Left cardiac atrium (tissue), 4 donors: ENCODE measurements around the gene GSDMA. TPM values are rescaled to one million over a fixed set of nuclear protein-coding genes. Genes with fewer than 3 reads are reported as not detected.
A peak's percentile ranks its signal among the peaks of the same experiment; 100 is the strongest.
"Not testable (repeated sequence)": the region's sequence is repeated elsewhere in the genome, so short reads cannot be mapped to it uniquely, and the experiment has no call there.

Source experiments
- ATAC-seq, 2 donors: fragments of 200-7000 bp; cut with Tn5 transposase; one replicate each; pipeline ENCODE4 v1.9.1; 2020; ENCODE audit warnings: mild to moderate bottlenecking in 2 of 2, moderate library complexity in 2 of 2
- DNase-seq: peaks from one replicate; pipeline ENCODE4 v3.0.0-alpha.2; 2020
- intact Hi-C, 2 donors: fragments of 100-400 bp; cut with DNase I; formaldehyde crosslinking; loops; one replicate each; pipeline versions ENCODE4 v1.14.1 to v1.15.1; 2022 to 2023
- total RNA-seq, 2 donors: library from RNA; stranded (reverse); fragmentation: NEBNext Ultra II Directional; extraction: Animal tissue kit (Norgen Biotek cat#: 25700); gene quantifications; one replicate each; pipeline ENCODE4 v1.2.1, GENCODE V29; 2021
- donor health status: DM: no; HTN: yes; CAD: no.
- donor health status: DM: no; HTN: yes; CAD: no; lungs with severe emphysema.
- donor health status: DM: yes; HTN: yes; CAD: no.
- donor health status: Dilated cardiomyopathy.

Gene GSDMA
- total RNA-seq, 2 donors from 2014 or later = 1.3 TPM

GRCh38 chr17:39928858-39929645, 33.8 kb upstream of the GSDMA start:
- ATAC-seq = peak; percentile 28 to 61
- intact Hi-C loops = no loop called here

DNA sequence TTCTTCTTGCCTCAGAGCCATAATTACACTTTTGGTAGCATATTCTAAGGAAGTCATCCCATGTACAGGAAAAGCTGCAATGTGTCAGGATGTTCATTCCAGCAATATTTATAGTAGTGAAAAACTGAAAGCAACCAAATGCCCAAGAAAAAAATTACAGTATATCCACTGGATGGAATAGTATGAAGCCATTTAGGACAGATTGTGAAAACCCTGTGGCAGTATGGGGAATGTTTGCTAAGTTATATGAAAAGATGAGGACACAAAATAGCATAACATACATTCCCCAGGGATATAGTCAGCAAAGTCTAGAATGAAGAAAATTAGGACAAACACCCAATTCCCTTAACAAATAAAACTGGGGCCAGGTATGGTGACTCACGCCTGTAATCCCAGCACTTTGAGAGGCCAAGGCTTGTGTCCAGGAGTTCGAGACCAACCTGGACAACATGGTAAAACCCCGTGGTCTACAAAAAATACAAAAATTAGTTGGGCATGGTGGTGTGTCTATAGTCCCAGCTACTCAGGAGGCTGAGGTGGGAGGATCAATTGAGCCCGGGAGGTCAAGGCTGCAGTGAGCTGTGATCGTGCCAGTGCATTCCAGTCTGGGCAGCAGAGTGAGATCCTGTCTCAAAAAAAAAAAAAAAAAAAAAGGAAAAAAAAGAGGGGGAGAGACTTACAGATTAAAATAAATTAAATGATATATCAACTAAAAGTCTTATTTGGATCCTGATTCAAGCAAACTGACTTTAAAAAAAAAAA, 33.0 kb upstream of the GSDMA start:
- ATAC-seq = no peak
- intact Hi-C loops = no loop called here
- no peak for DNase-seq

More at GRCh38 chr17:39928858-39929645, 33.8 kb upstream of the GSDMA start:
- no peak for DNase-seq

DNA sequence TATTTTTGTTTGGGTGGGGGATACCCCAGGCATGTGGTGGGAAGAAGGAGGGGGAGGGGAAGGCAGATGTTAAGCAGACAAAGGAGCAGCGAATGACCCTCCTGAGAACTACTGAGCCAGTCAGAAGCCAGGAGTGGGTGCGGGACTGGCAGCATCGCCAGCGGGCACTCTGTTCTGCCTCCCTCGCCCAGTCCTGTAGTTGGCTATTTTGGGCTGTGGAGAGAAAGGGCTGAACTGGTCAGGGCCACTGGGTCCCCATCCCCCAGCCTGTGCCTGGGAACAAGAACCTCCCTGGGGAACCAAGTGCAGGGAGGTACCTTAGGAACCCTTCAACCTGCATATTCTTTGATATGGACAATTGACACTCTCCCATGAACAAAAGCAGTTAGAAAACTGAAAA, 28.9 kb upstream of the GSDMA start:
- intact Hi-C loops = no loop called here
- ATAC-seq = peak; percentile 58 to 70
- no peak for DNase-seq

GRCh38 chr17:39934324-39934723, 28.5 kb upstream of the GSDMA start:
- ATAC-seq = no peak
- DNase-seq = no peak
- intact Hi-C loops = no loop called here

DNA sequence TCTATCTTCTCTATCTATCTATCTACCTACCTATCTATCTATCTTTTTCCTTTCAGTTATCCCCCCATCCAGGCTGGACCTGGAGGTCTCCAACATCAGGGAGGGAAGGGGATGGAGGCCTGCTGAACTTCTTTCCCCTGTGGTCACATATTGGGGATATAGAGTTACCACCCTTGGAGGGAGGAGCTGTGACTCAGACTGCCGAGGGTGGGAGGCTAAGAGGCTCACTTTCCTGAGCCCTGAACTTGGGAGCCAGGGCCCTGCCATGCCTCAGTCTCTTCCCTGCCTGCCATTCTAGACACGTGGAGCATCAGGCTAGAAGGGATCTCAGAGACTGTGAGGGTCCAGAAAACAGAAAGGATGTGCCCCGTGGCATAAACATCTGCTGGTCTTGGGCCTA, 26.9 kb upstream of the GSDMA start:
- DNase-seq = no peak
- peak in 1 of 2 donors; percentile 10 for ATAC-seq
- intact Hi-C loops = no loop called here

DNA sequence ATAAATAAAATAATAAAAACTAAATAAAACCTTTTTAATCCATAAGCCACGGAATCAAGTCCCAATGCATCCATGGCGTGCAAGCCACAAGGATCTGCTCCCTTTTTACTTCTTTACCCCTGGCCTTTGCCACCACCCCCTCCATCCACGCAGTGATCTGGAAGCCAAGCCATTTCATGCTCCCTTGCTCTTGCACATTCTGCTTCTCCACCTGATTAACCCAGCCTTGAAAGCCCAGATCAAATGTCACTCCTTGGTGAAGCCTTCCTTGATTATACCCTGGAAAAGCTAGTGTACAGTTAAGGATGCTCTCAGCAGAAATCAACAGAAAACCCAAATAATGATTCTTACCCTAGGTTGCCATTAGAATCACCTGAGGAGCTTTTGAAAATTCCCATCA, 25.4 kb upstream of the GSDMA start:
- DNase-seq (no peak), ATAC-seq (no peak)

GRCh38 chr17:39938140-39938869, 24.5 kb upstream of the GSDMA start:
- intact Hi-C loops = no loop called here
- ATAC-seq (no peak), DNase-seq (no peak)

More for the DNA sequence above, 25.4 kb upstream of the GSDMA start:
- intact Hi-C loops = no loop called here

GRCh38 chr17:39939106-39939505, 23.7 kb upstream of the GSDMA start:
- DNase-seq (no peak), ATAC-seq (no peak)
- intact Hi-C loops = no loop called here

DNA sequence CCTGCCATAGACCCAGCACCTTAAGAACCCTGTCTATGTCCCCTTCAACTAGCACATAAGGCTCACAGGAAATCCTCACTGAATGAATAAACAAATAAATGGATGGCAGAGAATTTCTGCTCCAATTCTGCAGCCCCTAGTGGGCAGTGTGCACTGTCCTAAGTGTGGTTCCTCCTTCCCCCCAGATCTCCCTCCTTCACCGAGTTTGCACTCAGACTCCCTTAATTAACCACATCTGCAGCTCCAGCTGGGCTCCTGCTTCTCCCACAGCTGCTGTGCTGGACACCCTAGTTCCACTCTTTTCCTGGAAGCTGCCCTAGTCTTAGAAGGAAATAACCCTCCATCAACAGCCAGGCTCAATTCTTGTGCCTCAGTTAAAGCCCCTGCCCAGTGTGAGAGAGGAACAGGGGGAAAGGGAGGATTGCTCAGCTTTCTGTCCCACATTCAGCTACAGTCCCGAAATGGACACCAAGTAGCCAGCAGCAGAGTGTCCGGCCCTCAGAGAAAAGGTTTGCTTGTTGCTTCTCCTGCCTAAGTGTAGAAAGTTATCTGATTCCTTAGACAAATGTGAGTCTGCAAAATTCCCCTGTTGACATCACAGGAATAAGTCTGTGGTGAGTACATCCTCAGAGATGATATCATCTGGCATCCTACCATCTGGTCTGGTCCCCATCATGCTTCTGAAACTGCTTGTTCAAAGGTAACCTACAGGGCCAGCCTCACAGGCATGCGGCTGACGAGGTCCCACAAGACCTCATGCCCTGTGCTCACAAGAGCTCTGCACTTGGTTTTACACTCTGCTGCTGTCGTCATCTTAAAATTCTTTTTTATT, 23.0 kb upstream of the GSDMA start:
- intact Hi-C loops = no loop called here
- DNase-seq (no peak), ATAC-seq (peak; percentile 54 to 79)

DNA sequence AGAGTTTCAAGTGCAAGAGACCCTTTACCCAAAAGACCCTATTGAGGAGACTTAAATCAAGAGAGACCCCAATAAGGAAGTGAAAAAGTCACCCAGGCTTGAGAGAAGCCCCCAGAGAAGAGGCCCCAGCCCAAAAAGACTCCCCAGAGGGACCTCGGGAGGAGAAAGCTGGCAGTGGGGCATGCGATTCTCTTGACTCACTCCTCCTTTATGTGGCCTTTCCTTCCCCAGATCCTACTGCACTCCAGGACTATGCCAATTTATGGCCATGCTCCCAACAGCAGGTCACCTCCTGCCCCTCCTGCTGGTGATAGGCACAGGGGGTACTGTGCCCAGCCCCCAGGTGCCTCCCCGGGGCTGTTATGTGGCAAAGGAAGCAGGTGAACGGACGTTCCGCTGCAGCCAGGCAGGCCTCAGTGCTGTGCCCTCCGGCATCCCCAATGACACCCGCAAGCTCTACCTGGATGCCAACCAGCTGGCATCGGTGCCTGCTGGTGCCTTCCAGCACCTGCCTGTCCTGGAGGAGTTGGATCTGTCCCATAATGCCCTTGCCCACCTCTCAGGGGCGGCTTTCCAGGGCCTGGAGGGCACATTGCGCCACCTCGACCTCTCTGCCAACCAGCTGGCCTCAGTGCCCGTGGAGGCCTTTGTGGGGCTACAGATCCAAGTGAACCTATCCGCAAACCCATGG, 19.0 kb upstream of the GSDMA start:
- no peak for ATAC-seq

GRCh38 chr17:39944393-39944711, 18.5 kb upstream of the GSDMA start:
- intact Hi-C loops = no loop called here
- DNase-seq (no peak), ATAC-seq (no peak)

More for the DNA sequence above, 19.0 kb upstream of the GSDMA start:
- no peak for DNase-seq
- intact Hi-C loops = no loop called here

DNA sequence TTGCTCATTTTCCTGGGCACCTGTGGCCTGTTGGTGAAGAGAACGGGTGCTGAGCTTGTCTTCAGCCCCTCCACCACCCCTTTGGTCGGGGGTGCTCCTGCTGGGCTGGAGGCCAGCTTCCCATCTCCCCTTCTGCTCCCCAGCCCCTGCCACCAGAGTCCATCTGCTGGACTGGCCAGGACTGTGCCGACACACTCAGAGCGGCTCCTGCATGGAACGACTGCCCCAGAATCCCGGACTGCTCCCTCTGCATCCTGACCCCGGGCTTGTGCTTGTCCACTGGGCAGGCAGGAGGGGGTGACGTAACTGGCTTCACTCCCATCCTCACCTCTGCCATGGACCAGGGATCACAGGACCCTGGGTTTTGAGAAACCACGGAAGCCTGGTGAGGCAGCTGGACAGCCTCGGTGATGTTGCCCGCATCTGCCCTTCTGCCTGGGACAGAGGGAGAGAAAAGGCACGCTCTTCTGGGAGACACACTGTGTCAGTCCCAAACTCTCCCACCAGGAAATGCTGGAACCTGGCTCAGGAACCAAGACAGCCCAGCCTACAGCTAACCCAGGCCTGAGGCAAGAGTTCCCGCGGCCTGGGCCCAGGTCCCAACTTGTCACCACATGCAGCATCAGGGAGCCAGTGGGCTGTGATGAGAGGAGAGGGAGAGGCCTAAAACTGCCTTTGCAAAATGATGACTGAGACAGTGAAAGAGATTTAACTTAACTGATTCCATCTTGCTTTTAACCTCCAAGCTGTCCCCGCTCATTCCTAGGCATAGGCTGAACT, 16.1 kb upstream of the GSDMA start:
- no peak for DNase-seq
- intact Hi-C loops = no loop called here

DNA sequence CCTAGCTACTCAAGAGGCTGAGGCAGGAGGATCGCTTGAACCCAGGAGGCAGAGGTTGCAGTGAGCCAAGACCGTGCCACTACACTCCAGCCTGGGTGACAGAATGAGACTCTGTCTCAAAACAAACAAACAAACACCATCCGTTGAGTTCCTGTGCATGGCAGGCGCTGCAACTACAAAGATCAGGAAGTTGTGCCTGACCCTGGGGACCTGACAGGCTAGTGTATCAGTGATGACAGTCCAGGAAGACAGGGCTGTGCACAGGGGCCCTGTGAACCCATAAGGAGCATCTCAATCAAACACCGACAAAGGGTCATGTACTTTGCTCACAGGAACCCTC, 14.3 kb upstream of the GSDMA start:
- ATAC-seq, intact Hi-C loops, DNase-seq: not testable (repeated sequence)

More for the DNA sequence above, 16.1 kb upstream of the GSDMA start:
- ATAC-seq = peak in 1 of 2 donors; percentile 10

- ATAC-seq = no peak
- no peak for DNase-seq
- intact Hi-C loops = no loop called here
These were observed 13.8 kb upstream of the GSDMA start for GRCh38 chr17:39949028-39949427.

DNA sequence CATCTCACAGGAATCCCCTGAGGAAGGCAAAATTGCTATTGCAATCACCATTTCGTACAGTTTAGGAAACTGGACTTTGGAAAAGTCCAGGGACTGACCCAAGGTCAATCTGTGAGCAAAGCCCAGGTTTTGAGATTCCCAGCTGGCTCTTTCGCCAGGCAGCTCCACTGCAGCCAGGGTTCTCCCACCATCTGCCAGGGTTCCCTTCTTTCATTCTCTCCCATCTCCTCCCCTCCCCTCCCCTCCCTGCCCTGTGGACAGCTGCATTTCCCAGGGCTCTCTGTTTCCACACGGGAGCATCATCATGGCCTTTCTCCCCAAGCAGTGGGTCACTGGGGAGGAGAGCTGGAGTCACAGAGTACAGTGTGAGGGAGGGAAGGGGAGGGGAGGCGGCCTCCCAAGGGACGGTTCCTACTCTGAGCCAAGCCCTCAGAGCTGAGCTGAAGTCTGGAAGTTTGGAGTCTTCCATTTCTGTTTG, 11.9 kb upstream of the GSDMA start:
- intact Hi-C loops = no loop called here
- ATAC-seq = no peak
- DNase-seq = peak; percentile 29

DNA sequence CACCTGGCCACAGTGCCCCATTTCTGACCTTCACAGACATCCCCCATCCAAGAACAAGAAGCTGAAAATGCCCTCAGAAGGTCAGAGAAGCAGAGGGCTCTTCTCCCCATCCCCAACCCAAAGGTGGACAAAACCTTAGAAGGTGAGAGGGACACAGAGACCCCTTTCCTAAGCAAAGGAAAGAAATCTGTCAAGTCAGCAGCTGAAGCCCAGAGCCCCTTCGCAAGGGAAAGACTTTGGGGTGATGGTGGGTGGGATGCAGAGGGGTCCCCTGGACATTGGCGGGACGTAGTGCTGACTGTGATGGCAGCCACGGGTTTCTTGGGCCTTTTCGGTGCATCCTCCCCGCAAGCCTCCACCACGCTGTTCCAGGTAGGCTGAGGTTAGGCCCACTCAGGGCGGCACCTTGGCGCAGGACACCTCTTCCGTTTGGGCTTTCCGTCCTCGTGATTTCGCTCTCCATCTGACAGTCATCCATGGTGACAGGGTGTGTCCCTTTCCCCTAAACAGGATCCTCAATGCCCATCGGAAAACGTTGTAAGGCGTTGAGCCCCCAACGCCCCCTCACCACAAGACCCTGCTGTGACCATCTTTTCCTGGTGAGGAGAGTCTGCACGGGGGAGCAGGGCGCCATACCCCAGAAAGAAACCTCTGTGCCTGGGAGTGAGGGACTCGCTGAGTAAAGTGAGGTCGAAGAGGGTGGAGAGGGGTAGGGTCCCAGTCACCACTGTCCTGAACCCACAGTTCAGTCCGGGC, 10.7 kb upstream of the GSDMA start:
- intact Hi-C loops = no loop called here
- DNase-seq (peak; percentile 28), ATAC-seq (no peak)
